GM12874 (cell line): ENCODE data around the gene HIGD1B.

Experiments used
- TF ChIP-seq, protein P1 (sequence below): IDR thresholded peaks from 2 replicates; pipeline ENCODE4 v1.5.1; 2011; ENCODE audit warnings: low read depth, mild to moderate bottlenecking, control low read depth, low read length, moderate library complexity; ENCODE audit not compliant: insufficient read depth

The HIGD1B gene

GRCh38 chr17:44862278-44862914 lies 14.7 kb downstream of the HIGD1B start:
- TF ChIP-seq, protein P1, sequence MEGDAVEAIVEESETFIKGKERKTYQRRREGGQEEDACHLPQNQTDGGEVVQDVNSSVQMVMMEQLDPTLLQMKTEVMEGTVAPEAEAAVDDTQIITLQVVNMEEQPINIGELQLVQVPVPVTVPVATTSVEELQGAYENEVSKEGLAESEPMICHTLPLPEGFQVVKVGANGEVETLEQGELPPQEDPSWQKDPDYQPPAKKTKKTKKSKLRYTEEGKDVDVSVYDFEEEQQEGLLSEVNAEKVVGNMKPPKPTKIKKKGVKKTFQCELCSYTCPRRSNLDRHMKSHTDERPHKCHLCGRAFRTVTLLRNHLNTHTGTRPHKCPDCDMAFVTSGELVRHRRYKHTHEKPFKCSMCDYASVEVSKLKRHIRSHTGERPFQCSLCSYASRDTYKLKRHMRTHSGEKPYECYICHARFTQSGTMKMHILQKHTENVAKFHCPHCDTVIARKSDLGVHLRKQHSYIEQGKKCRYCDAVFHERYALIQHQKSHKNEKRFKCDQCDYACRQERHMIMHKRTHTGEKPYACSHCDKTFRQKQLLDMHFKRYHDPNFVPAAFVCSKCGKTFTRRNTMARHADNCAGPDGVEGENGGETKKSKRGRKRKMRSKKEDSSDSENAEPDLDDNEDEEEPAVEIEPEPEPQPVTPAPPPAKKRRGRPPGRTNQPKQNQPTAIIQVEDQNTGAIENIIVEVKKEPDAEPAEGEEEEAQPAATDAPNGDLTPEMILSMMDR, result no peak

DNA sequence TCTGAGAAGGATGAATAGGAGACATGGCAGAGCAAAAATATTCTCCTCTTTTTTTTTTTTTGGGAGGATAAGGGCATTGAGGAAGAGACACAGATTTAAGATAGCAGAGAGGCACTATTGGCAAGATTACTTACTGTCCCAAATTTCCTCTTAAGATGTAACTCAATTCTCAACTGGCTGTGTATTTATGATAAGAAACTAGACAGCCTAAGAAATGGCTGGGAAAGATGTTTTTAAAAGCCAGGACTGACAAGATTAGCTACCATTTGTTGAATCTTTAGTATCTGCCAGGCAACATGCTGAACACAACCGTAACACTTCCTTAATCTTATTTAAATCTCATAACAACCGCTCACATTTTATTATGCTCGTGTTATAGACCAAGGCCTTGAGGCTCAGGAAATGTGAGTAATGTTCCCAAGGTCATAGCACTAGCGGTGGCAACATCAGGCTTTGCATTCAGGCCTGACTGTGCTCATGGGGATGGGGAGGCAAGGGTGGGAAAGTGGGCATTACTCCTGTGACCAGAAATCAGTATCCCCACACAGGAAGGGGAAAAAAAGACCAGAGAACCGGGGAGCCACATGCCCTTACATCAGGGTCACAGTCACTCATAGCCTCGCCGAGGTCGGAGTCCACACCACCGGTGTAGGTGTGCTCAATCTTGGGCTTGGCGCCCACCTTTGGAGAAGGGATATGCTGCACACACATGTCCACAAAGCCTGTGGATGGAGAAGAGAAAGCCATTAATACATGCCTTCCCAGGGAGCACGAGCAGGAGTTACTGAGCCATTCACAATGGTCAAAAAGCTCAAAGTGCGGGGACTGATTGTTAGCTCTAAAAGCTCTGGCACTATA lies 15.6 kb downstream of the HIGD1B start:
- TF ChIP-seq, protein P1, result no peak

DNA sequence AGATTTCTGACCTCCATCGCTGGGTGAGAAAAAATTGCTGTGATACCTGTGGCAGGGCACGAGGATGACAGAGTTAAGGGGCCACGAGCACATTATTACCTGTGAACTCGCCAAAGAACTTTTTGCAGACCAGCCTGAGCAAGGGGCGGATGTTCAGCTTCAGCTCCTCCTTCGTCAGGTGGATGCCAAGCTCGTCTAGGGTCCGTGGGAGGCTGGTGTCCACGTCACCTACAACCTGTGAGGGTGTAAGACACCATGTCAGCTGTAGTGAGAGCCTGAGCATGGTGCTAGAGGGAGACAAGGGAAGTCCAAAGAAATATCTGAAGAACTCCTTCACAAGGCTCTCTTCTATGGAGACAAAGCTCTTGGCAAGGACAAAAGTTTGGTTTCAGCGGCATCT lies 17.1 kb downstream of the HIGD1B start:
- TF ChIP-seq, protein P1, result no peak

- TF ChIP-seq, protein P1, result peak; percentile 72
These were observed 17.6 kb downstream of the HIGD1B start for GRCh38 chr17:44865231-44865660.

GRCh38 chr17:44865931-44866330 lies 18.2 kb downstream of the HIGD1B start:
- TF ChIP-seq, protein P1, result no peak

DNA sequence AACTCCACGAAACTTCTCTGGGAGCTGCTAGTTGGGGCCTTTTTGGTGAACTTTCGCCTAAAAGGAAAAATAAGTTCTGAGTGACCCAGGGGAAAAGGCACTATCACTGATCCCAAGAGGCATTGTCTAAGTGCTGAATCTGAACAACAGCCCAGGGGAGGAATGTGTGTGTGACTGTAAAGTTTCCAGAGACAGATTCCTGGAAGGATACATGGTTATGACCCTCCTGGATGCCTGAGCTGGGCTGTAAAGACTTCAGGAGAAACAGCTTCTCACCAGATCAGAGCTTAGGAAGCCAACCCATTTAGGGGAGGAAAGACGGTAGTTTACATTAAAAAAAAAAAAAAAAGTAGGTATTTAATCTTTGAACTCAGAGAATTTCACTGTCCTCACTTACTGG lies 20.2 kb downstream of the HIGD1B start:
- TF ChIP-seq, protein P1, result no peak

- TF ChIP-seq, protein P1, result no peak
These were observed 23.9 kb downstream of the HIGD1B start for GRCh38 chr17:44871556-44871955.
